Measurements from ENCODE around the gene MTM1. TPM values are rescaled to one million over a fixed set of nuclear protein-coding genes. Genes with fewer than 3 reads are reported as not detected.

The MTM1 gene
- total RNA-seq, 1 donor from 2014 or later, result 15.3 TPM

DNA sequence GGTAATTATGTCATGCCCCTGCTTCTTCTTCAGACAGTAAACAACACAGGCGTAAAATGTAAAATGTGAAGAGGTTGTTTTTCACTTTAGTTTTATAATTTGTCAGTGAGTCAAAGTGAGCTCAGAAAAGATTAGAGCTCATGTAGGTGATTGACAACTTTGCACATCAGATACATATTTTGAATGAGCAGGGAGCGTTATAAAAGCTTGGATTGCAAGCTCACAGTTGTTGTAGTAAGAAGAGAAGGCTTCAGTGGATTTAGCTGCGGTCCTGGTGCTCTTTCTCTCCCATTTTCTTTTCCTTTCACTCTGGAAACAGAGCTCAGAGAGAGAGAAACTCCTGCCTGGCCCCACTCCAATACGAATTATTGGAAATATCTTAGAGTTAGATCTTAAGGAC lies 151.2 kb downstream of the MTM1 start:
- Histone ChIP-seq H3K9me3 (ENCODE audit: low read depth) (peaks cover 11% of the 10 kb centered on the region), H3F3A (ENCODE audit: low read depth) (no peaks in the 10 kb centered on the region), H3K79me2 (ENCODE audit: low read depth) (no peaks in the 10 kb centered on the region), H3K4me3 (no peak overlapping the region), H3K9ac (no peak overlapping the region), H3K27ac (no peak overlapping the region), H3K4me1 (no peaks in the 10 kb centered on the region), H2AFZ (replicated peaks) (no peak overlapping the region), H3K36me3 (no peaks in the 10 kb centered on the region), H3K4me2 (no peak overlapping the region), H3K27me3 (no peaks in the 10 kb centered on the region), H4K20me1 (ENCODE audit: low read depth) (no peaks in the 10 kb centered on the region)
- H3K27me3 Mint-ChIP-seq (ENCODE audit: insufficient read depth, low read depth), result no peaks in the 10 kb centered on the region
- TF ChIP-seq EZH2 (IDR thresholded peaks at IDR 0.05) (no peak), EZH2phosphoT487 (IDR thresholded peaks at IDR 0.05) (no peak), CTCF (IDR thresholded peaks at IDR 0.05) (no peak)
- peaks cover 4% of the 10 kb centered on the region for H3K9me3 Mint-ChIP-seq
- DNase-seq (ENCODE audit: low spot score), result no peak
- no peaks in the 10 kb centered on the region for H3K36me3 Mint-ChIP-seq
- H3K4me1 Mint-ChIP-seq, result no peaks in the 10 kb centered on the region
- H3K27ac Mint-ChIP-seq, result no peak overlapping the region
- H3K4me3 Mint-ChIP-seq, result no peak overlapping the region

Other genes starting within 250 kb of the MTM1 start
- 0.25 TPM in 1 of 2 replicates, not detected in the other for gene MAMLD1, start 205.3 kb upstream of the MTM1 start, total RNA-seq (ENCODE audit: low replicate concordance)
- 17.4 and 18.0 TPM in 2 replicates for gene MTMR1, start 124.8 kb downstream of the MTM1 start, total RNA-seq (ENCODE audit: low replicate concordance)